Brain microvascular endothelial cell (primary cell): Measurements from ENCODE around the gene PIP4K2A.

Experiments
- DNase-seq: peaks from one replicate; pipeline ENCODE4 v3.0.0-alpha.2; 2020
- H3K27ac ChIP-seq: fragments of 250-450 bp; sonication (Bioruptor Pico); 2 replicates; pipeline ENCODE4 v1.5.1; 2020; ENCODE audit warnings: mild to moderate bottlenecking, moderate library complexity
- H3K27me3 ChIP-seq: fragments of 250-450 bp; sonication (Bioruptor Pico); replicated peaks from 2 replicates; pipeline ENCODE4 v1.5.1; 2020; ENCODE audit warnings: mild to moderate bottlenecking
- H3K36me3 ChIP-seq: fragments of 250-450 bp; sonication (Bioruptor Pico); replicated peaks from 2 replicates; pipeline ENCODE4 v1.5.1; 2020; ENCODE audit warnings: mild to moderate bottlenecking
- H3K4me3 ChIP-seq: 2 replicates; pipeline ENCODE4 v1.5.1; 2011; ENCODE audit warnings: low read depth, mild to moderate bottlenecking, control low read depth, low read length, moderate library complexity
- in situ Hi-C: cut with HindIII; loops from 2 replicates; pipeline ENCODE4 v1.10.0; 2017; ENCODE audit warnings: low sequenced_read_pairs, low pct_ligation_motif_present
- TF ChIP-seq, protein P1 (sequence below): IDR thresholded peaks from 2 replicates; pipeline ENCODE4 v1.5.1; 2011; ENCODE audit warnings: low read depth, mild to moderate bottlenecking, moderate library complexity, low read length, control low read depth, inconsistent platforms; ENCODE audit errors: missing control alignments

PIP4K2A gene

GRCh38 chr10:22573820-22574569, 140.4 kb downstream of the PIP4K2A start:
- no peaks in the 10 kb centered on the region for H3K36me3 ChIP-seq
- H3K4me3 ChIP-seq, result no peak overlapping the region
- in situ Hi-C loops, result no loop called here
- H3K27me3 ChIP-seq, result no peaks in the 10 kb centered on the region
- no peak overlapping the region for H3K27ac ChIP-seq
- no peak for DNase-seq
- TF ChIP-seq, protein P1, sequence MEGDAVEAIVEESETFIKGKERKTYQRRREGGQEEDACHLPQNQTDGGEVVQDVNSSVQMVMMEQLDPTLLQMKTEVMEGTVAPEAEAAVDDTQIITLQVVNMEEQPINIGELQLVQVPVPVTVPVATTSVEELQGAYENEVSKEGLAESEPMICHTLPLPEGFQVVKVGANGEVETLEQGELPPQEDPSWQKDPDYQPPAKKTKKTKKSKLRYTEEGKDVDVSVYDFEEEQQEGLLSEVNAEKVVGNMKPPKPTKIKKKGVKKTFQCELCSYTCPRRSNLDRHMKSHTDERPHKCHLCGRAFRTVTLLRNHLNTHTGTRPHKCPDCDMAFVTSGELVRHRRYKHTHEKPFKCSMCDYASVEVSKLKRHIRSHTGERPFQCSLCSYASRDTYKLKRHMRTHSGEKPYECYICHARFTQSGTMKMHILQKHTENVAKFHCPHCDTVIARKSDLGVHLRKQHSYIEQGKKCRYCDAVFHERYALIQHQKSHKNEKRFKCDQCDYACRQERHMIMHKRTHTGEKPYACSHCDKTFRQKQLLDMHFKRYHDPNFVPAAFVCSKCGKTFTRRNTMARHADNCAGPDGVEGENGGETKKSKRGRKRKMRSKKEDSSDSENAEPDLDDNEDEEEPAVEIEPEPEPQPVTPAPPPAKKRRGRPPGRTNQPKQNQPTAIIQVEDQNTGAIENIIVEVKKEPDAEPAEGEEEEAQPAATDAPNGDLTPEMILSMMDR, result peak; percentile 72

DNA sequence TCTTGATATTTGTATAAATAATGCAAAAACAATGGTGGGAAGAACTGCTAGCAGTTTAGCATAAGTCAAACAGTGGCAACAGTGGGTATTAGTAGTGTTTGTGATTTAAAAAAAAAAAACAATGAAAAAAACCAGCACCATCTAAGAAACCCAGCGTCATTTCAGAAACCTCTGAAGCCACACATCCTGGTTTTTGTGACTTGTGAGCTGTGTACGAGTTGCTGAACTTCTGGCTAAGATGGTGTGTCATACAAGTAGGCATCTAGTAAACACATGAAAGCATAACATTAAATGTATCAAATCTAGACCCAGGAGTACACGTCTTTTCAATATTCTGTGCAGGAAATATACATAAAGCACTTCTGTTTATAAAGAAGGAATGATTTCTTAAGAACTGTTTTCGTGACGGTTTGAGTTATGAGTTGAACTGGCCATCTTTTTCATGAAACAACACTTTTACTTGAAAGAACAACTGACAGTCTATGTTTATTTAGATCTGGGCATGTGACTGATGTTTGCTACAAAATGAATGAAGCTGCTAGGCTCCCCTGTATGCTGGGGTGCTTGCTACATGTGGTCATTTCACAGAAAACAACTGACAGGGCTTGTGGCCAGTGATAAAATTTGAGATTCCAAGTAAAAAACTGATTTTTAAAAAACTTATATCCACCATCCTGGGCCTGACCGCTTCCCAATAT, 143.5 kb downstream of the PIP4K2A start:
- DNase-seq, result no peak
- Histone ChIP-seq H3K4me3 (no peak overlapping the region), H3K36me3 (no peaks in the 10 kb centered on the region), H3K27me3 (no peaks in the 10 kb centered on the region), H3K27ac (no peak overlapping the region)
- in situ Hi-C loops, result no loop called here
- TF ChIP-seq, protein P1, result no peak

DNA sequence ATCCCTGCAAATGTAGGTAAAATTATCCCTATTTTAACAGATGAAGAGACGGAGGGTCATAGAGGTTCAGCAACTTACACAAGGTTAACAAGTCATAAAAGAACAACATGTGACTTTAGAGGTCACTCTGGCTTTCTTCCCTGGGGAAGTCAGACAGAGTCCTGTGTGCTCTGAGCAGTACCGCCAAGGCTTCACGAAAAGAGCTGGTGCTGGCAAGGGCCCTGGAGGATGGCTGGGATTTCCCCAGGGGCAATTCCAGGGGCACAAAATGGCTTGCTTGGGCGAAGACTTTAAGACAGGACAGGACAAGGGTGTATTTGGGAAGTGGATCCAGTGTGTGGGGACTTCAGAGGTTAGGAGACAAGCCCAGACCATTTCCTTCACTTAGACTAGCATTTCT, 144.1 kb downstream of the PIP4K2A start:
- TF ChIP-seq, protein P1, result no peak
- Histone ChIP-seq H3K27me3 (no peaks in the 10 kb centered on the region), H3K36me3 (no peaks in the 10 kb centered on the region), H3K4me3 (no peak overlapping the region), H3K27ac (no peak overlapping the region)
- in situ Hi-C loops, result no loop called here
- DNase-seq, result no peak

DNA sequence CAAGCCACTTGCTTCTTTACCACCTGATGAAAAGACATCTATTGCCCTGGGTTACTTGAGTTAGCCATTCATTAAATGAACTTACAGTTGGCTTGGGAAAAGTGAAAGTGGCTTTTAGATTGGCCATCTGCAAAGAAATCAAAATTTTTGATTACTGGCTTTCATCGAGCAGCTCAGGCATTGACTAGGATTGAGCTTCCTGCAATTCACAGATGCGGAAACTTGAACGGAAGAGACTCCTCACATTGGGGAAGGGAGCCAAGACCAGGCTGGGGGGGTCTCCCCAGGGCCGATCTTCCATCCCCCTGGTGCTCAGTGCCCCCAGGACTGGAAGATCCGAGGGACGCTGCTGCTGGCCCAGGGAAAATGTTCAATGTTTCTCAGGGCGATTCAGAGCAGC, 145.4 kb downstream of the PIP4K2A start:
- Histone ChIP-seq H3K27ac (no peak overlapping the region), H3K4me3 (no peak overlapping the region), H3K27me3 (no peaks in the 10 kb centered on the region), H3K36me3 (no peaks in the 10 kb centered on the region)
- in situ Hi-C loops, result no loop called here
- no peak for DNase-seq
- TF ChIP-seq, protein P1, result no peak

- no peak overlapping the region for H3K27ac ChIP-seq
- TF ChIP-seq, protein P1, result no peak
- in situ Hi-C loops, result no loop called here
- no peak overlapping the region for H3K4me3 ChIP-seq
- no peak for DNase-seq
- H3K27me3 ChIP-seq, result no peaks in the 10 kb centered on the region
- no peaks in the 10 kb centered on the region for H3K36me3 ChIP-seq
These were observed 150.3 kb downstream of the PIP4K2A start for GRCh38 chr10:22564060-22564459.
